GM12872 (cell line): ENCODE measurements around the gene KIFC1.

Experiments
- CTCF ChIP-seq: IDR thresholded peaks from 3 replicates; pipeline ENCODE4 v1.5.1; 2011; ENCODE audit warnings: low read depth, mild to moderate bottlenecking, low read length, moderate library complexity; ENCODE audit not compliant: insufficient read depth

The KIFC1 gene

GRCh38 chr6:33450434-33450833, 58.8 kb downstream of the KIFC1 start:
- no peak for TF ChIP-seq CTCF

- no peak for TF ChIP-seq CTCF
Measured at GRCh38 chr6:33451606-33452005, 60.0 kb downstream of the KIFC1 start.

- TF ChIP-seq CTCF, result no peak
Measured at GRCh38 chr6:33452496-33452895, 60.9 kb downstream of the KIFC1 start.

- no peak for TF ChIP-seq CTCF
Measured at GRCh38 chr6:33453393-33454008, 61.9 kb downstream of the KIFC1 start.

- TF ChIP-seq CTCF, result no peak
Measured at GRCh38 chr6:33454009-33454946, 62.7 kb downstream of the KIFC1 start, which contains the start of gene ZBTB9. TSS of gene ZBTB9 (plus strand) at chr6:33454576. CDS start at chr6:33455101, 525 bp downstream.

GRCh38 chr6:33455051-33455450, 63.4 kb downstream of the KIFC1 start:
- TF ChIP-seq CTCF, result no peak

GRCh38 chr6:33456156-33456555, 64.5 kb downstream of the KIFC1 start:
- TF ChIP-seq CTCF, result no peak
